Brain microvascular endothelial cell (primary cell): ENCODE data around the gene WHAMM.

Source experiments
- DNase-seq: peaks from one replicate; pipeline ENCODE4 v3.0.0-alpha.2; 2020
- H3K27ac ChIP-seq: fragments of 250-450 bp; sonication (Bioruptor Pico); 2 replicates; pipeline ENCODE4 v1.5.1; 2020; ENCODE audit warnings: mild to moderate bottlenecking, moderate library complexity
- H3K27me3 ChIP-seq: fragments of 250-450 bp; sonication (Bioruptor Pico); replicated peaks from 2 replicates; pipeline ENCODE4 v1.5.1; 2020; ENCODE audit warnings: mild to moderate bottlenecking
- H3K36me3 ChIP-seq: fragments of 250-450 bp; sonication (Bioruptor Pico); replicated peaks from 2 replicates; pipeline ENCODE4 v1.5.1; 2020; ENCODE audit warnings: mild to moderate bottlenecking
- H3K4me3 ChIP-seq: 2 replicates; pipeline ENCODE4 v1.5.1; 2011; ENCODE audit warnings: low read depth, mild to moderate bottlenecking, control low read depth, low read length, moderate library complexity
- in situ Hi-C: cut with HindIII; loops from 2 replicates; pipeline ENCODE4 v1.10.0; 2017; ENCODE audit warnings: low sequenced_read_pairs, low pct_ligation_motif_present
- TF ChIP-seq, protein P1 (sequence below): IDR thresholded peaks from 2 replicates; pipeline ENCODE4 v1.5.1; 2011; ENCODE audit warnings: low read depth, mild to moderate bottlenecking, moderate library complexity, low read length, control low read depth, inconsistent platforms; ENCODE audit errors: missing control alignments

The WHAMM gene

DNA sequence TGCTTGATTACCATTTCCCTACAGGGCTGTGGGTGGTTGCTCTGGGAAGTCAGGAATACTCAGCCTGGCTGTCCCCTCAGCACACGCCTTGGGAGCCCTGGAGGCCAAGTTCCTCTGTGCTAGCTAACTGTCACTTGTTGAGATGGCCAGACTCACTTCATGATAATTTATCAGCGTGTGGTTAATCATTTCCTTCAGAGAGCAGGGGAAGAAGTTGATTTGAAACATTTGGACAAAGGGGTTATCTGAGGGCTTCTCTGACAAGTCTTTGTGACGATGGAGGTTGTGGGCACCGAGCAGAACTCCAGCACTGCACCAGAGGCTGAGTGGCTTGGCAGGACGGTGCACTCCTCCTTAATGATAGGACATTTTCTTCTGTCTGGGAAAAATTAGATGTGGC, 61.9 kb downstream of the WHAMM start:
- Histone ChIP-seq H3K27me3 (no peaks in the 10 kb centered on the region), H3K27ac (no peak overlapping the region), H3K36me3 (no peaks in the 10 kb centered on the region), H3K4me3 (no peak overlapping the region)
- DNase-seq = no peak
- TF ChIP-seq, protein P1, sequence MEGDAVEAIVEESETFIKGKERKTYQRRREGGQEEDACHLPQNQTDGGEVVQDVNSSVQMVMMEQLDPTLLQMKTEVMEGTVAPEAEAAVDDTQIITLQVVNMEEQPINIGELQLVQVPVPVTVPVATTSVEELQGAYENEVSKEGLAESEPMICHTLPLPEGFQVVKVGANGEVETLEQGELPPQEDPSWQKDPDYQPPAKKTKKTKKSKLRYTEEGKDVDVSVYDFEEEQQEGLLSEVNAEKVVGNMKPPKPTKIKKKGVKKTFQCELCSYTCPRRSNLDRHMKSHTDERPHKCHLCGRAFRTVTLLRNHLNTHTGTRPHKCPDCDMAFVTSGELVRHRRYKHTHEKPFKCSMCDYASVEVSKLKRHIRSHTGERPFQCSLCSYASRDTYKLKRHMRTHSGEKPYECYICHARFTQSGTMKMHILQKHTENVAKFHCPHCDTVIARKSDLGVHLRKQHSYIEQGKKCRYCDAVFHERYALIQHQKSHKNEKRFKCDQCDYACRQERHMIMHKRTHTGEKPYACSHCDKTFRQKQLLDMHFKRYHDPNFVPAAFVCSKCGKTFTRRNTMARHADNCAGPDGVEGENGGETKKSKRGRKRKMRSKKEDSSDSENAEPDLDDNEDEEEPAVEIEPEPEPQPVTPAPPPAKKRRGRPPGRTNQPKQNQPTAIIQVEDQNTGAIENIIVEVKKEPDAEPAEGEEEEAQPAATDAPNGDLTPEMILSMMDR = no peak
- in situ Hi-C loops = no loop called here

- TF ChIP-seq, protein P1 = no peak
- in situ Hi-C loops = no loop called here
- no peaks in the 10 kb centered on the region for H3K36me3 ChIP-seq
- no peak overlapping the region for H3K4me3 ChIP-seq
- H3K27ac ChIP-seq = no peak overlapping the region
- DNase-seq = no peak
- no peaks in the 10 kb centered on the region for H3K27me3 ChIP-seq
Observed at GRCh38 chr15:82871832-82872484, 62.5 kb downstream of the WHAMM start.

GRCh38 chr15:82873000-82873680, 63.7 kb downstream of the WHAMM start:
- H3K4me3 ChIP-seq = no peak overlapping the region
- H3K36me3 ChIP-seq = no peaks in the 10 kb centered on the region
- no peaks in the 10 kb centered on the region for H3K27me3 ChIP-seq
- DNase-seq = no peak
- TF ChIP-seq, protein P1 = no peak
- no peak overlapping the region for H3K27ac ChIP-seq
- in situ Hi-C loops = no loop called here

DNA sequence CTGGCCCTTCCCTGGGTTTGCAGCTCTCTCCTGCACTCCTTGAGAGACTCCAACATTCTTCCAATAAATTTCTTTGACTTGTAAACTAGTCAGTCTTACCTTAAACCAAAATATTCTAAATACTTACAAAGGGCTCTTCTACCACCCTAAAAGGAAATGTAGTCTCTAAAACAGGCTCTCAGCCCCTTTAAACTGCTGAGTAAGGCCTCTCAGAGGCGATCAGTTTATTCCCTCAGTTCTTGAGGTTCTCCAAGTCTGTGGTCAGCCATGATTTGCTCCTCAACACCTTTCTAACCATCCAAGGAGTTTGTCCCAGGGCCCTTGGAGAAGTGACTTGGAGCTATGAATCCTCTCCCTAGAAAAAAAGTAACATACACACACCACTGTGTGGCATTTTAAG, 64.8 kb downstream of the WHAMM start:
- no peaks in the 10 kb centered on the region for H3K36me3 ChIP-seq
- no peaks in the 10 kb centered on the region for H3K27me3 ChIP-seq
- TF ChIP-seq, protein P1 = no peak
- in situ Hi-C loops = no loop called here
- no peak for DNase-seq
- no peak overlapping the region for H3K4me3 ChIP-seq
- no peak overlapping the region for H3K27ac ChIP-seq

GRCh38 chr15:82874961-82875360, 65.5 kb downstream of the WHAMM start:
- Histone ChIP-seq H3K36me3 (no peaks in the 10 kb centered on the region), H3K4me3 (no peak overlapping the region), H3K27me3 (no peaks in the 10 kb centered on the region), H3K27ac (no peak overlapping the region)
- in situ Hi-C loops = no loop called here
- DNase-seq = no peak
- TF ChIP-seq, protein P1 = no peak
